ENCODE results near the gene TRMT61A.

DNA sequence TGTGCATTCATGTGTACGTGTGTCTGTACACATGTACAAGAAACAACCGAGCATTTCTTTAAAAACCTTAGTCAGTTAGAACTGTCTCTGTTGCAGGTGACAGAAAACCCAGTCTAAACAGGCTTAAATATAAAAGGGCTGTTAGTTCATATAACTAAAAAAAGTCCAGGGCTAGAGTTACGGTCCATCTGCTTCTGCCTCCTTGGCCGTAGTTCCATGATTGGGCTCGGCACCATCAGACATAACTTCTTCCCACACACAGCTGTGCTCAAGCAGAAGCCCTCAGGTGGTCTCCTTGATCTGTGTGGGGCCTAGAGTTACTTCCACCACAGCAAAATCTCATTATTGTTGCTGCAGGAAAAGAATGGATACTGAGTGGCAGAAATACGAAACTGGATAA lies 40.9 kb upstream of the TRMT61A start:
- TF ChIP-seq, protein P1, sequence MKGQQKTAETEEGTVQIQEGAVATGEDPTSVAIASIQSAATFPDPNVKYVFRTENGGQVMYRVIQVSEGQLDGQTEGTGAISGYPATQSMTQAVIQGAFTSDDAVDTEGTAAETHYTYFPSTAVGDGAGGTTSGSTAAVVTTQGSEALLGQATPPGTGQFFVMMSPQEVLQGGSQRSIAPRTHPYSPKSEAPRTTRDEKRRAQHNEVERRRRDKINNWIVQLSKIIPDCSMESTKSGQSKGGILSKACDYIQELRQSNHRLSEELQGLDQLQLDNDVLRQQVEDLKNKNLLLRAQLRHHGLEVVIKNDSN (CRISPR knock-in tag; IDR thresholded peaks at IDR 0.05) = no peak
- TF ChIP-seq, protein P2, sequence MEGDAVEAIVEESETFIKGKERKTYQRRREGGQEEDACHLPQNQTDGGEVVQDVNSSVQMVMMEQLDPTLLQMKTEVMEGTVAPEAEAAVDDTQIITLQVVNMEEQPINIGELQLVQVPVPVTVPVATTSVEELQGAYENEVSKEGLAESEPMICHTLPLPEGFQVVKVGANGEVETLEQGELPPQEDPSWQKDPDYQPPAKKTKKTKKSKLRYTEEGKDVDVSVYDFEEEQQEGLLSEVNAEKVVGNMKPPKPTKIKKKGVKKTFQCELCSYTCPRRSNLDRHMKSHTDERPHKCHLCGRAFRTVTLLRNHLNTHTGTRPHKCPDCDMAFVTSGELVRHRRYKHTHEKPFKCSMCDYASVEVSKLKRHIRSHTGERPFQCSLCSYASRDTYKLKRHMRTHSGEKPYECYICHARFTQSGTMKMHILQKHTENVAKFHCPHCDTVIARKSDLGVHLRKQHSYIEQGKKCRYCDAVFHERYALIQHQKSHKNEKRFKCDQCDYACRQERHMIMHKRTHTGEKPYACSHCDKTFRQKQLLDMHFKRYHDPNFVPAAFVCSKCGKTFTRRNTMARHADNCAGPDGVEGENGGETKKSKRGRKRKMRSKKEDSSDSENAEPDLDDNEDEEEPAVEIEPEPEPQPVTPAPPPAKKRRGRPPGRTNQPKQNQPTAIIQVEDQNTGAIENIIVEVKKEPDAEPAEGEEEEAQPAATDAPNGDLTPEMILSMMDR (IDR thresholded peaks at IDR 0.05) = no peak
- TF ChIP-seq, protein P3, sequence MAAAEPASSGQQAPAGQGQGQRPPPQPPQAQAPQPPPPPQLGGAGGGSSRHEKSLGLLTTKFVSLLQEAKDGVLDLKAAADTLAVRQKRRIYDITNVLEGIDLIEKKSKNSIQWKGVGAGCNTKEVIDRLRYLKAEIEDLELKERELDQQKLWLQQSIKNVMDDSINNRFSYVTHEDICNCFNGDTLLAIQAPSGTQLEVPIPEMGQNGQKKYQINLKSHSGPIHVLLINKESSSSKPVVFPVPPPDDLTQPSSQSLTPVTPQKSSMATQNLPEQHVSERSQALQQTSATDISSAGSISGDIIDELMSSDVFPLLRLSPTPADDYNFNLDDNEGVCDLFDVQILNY (CRISPR knock-in tag; IDR thresholded peaks at IDR 0.05) = no peak
- no peak for TF ChIP-seq ZNF263 (CRISPR knock-in tag; IDR thresholded peaks at IDR 0.05; ENCODE audit: low read depth)
- no peak for TF ChIP-seq ZNF121 (CRISPR knock-in tag; IDR thresholded peaks at IDR 0.05)
- TF ChIP-seq, protein P4, sequence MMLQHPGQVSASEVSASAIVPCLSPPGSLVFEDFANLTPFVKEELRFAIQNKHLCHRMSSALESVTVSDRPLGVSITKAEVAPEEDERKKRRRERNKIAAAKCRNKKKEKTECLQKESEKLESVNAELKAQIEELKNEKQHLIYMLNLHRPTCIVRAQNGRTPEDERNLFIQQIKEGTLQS (CRISPR knock-in tag; conservative IDR thresholded peaks at IDR 0.05) = no peak
